HG02981 (cell line): ENCODE results near the gene CDRT4.
"Not testable (repeated sequence)": the region's sequence is repeated elsewhere in the genome, so short reads cannot be mapped to it uniquely, and the experiment has no call there.

Source experiments
- ATAC-seq: cut with Tn5 transposase; IDR thresholded peaks from one replicate; pipeline ENCODE4 v1.9.1; 2021; ENCODE audit warnings: mild to moderate bottlenecking, moderate library complexity; ENCODE audit not compliant: unreplicated experiment

The CDRT4 gene

GRCh38 chr17:15457723-15458094 is 9.7 kb downstream of the CDRT4 start:
- ATAC-seq, result no peak

- ATAC-seq, result no peak
Measured at GRCh38 chr17:15456972-15457722, 10.3 kb downstream of the CDRT4 start.

DNA sequence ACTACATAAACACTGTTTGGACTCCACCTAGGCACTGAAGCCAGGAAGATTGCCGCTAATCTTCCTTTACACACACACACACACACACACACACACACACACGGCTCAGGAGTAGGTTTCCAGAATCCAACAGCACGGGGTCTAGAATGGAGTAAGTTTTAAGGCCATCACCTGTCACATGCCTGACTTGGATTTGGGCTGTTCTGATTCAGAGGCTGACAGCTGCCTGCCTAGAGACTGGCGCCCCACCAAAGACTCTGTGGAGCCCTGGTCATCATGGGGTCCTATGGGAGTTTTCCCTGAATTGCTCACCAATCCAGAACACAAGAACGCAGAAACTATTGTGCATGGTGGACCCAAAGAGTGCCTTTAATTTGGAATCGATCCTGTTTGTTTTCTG is 10.9 kb downstream of the CDRT4 start:
- no peak for ATAC-seq

DNA sequence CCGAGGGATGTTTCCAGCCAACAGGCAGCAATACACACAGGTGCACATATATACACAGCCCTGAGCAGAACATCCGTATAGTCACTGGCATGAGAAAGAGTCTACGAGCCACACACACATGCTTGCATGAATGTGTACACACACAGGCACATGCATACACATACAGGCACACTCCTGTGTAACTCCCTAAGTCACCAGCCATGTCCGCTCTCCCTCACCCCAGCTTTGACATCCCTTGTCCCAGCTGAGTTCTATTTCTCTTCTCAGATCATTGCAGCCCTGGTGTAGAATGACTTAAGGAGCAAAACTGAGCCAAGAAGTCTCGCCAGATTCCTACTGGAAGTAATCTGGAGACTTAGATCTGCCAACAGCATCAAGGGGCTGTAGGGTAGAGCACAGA is 13.1 kb downstream of the CDRT4 start:
- no peak for ATAC-seq

DNA sequence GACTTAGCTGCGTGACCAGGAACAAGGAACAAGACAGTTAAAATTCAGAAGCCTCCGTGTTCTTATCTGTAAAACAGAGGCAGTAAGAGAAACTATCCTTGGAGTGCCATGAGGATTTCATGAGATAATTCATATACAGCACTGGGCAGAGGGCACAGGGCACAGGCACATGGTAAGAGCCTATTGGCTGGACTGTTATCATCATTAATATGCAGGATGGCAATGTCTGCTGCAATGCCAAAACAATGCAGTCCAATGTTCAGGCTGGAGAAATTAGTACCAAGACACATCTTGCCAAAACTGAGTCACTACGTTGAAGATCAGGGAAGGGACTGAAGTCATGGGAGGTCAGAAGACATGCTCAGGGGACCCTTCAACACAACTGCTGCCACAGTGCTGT is 13.6 kb downstream of the CDRT4 start:
- no peak for ATAC-seq

GRCh38 chr17:15453246-15453645 is 14.2 kb downstream of the CDRT4 start:
- no peak for ATAC-seq

GRCh38 chr17:15452746-15453145 is 14.7 kb downstream of the CDRT4 start:
- no peak for ATAC-seq

DNA sequence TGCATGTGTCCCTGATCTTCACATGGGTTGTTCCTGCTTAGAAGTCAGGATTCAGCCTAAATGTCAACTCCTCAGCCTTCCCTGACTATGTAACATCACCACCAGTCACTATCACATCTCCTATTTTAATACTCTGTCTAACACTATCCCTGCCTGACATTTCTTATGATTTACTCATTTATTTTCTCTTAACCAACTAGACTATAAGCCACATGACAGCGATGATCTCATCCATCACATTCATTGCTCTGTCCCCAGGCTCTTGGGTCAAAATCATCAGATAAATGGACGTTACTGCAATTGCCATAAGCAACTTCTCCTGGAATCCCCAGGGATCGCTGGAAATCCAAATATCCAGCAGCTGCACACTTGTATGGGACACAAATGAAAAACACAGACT is 15.7 kb downstream of the CDRT4 start:
- no peak for ATAC-seq

DNA sequence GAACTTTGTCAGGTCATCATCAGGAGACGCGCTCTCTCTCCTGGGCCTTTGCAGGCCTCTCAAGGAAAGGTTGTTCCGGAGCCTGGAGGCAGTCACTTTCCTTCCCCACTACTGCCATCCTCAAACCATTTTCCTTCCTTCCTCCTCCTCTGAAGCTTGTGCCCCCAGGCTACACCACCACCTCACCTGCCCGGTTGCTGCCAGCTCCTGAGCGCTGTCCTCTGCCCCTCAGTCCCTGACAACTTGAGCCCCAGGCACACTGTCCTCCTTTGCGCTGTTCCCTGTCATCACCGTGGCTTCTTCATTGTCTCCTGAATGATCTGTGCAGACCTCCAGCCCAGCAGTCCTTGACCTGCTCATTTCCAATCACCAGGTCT is 18.9 kb downstream of the CDRT4 start:
- ATAC-seq, result no peak

DNA sequence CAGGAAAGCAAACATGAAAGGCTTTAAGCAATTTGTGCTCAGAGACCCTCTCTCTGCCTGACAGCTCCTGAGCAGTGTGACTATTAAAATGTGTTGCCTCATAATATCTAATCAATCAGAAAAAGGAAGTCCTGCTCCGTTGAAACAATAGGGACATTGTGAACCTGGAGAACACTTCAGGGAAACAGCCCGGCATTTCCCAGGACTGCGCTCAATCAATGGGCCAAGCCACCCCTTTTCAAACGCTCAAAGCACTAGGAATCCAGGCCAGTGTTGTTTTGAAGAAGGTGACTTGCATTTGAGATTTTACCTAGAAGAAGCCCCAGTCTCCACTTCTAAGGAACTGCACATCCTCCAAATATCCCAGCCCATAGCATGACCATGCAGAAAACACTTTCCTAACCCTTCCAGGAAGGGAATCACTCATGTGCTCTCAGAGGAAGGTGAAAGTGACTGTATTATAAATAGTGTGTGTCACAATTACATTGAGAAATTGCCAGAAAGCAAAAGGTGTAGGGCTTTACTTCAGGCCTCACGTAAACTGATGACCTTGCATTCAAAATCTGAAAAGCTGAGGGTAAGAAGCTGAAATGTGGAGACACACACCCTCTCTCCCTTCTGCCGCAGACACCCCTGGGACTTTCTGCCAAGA is 19.4 kb downstream of the CDRT4 start:
- no peak for ATAC-seq

GRCh38 chr17:15446036-15446435 is 21.4 kb downstream of the CDRT4 start:
- no peak for ATAC-seq

DNA sequence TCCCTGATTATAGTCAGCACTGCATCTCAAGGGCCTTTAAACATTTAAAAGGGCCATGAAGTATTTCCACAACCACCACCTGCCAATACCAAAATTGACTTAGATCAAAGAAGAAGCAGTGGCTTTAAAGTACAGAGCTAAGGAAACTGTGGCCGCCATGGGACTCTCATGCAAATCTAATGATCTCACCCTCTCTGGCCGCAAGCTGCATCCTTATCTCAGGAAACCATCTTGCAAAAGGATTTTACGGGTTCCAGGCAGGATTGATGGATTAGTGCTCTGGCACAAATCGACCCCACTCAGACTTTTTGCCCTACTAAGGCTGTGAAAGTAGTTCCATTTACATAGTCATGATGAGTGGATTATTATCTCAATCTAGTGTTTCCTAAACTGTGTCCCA is 22.6 kb downstream of the CDRT4 start:
- no peak for ATAC-seq

GRCh38 chr17:15442311-15443180 is 24.9 kb downstream of the CDRT4 start:
- no peak for ATAC-seq

GRCh38 chr17:15441315-15441714 is 26.1 kb downstream of the CDRT4 start:
- ATAC-seq, result no peak

GRCh38 chr17:15440347-15440746 is 27.1 kb downstream of the CDRT4 start:
- ATAC-seq, result no peak

DNA sequence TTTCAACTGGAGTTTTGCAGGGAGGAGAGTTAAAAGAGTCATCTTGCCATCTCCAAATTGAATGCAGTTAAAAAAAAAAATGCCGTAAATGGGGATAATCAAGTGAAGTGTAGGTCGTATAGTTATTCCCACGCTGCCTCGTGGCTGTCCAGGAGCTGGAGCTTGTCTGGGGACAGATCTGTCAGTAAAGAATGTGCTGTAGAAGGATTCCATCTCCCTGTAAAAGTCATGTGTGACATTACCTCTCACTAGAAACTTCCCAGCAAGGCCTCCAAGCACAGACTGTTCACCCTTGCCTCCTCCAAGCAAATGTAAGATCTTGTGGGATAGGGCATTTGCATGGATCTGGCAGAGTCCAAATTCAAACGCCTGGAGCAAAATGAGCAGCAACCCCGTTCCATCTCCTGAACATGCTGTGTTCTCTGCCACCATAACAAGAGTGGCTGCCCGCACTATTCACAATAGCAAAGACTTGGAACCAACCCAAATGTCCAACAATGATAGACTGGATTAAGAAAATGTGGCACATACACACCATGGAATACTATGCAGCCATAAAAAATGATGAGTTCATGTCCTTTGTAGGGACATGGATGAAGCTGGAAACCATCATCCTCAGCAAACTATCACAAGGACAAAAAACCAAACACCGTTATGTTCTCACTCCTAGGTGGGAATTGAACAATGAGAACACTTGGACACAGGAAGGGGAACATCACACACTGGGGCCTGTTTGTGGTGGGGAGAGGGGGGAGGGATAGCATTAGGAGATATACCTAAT is 28.0 kb downstream of the CDRT4 start:
- not testable (repeated sequence) for ATAC-seq

- no peak for ATAC-seq
Measured at GRCh38 chr17:15438491-15439105, 28.8 kb downstream of the CDRT4 start.

DNA sequence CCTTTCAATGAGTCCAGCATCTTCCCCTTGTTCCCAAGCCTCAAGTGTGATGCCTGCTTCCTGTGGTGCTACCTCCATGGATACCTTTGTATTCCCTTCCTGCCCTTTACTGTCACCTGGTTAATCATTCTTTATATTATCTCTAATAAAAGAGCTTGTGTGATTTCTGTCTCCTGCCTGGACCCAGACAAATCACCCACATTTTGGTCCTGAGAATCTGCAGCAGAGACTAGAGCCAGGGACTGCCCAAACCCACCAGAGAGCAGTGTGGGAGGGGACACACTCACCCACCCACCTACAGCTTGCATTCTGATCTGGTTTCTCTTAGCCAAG is 30.2 kb downstream of the CDRT4 start:
- ATAC-seq, result no peak

GRCh38 chr17:15436473-15437302 is 30.7 kb downstream of the CDRT4 start:
- no peak for ATAC-seq

GRCh38 chr17:15434956-15435355 is 32.5 kb downstream of the CDRT4 start:
- no peak for ATAC-seq
